Retina (tissue), 1 donor: Measurements from ENCODE around the gene DDC.

Source experiments
- DNase-seq: peaks from one replicate; pipeline ENCODE4 v3.0.0-alpha.2; 2016

Gene DDC

GRCh38 chr7:50564640-50565558 lies at the start of gene DDC:
TSS of gene DDC (minus strand) at chr7:50565405. CDS start at chr7:50544085, 21,320 bp downstream.
- DNase-seq = no peak

GRCh38 chr7:50613473-50613872 lies 48.3 kb upstream of the DDC start:
- DNase-seq = no peak

GRCh38 chr7:50612704-50613103 lies 47.5 kb upstream of the DDC start:
- no peak for DNase-seq

- no peak for DNase-seq
Measured at GRCh38 chr7:50610521-50611277, 45.5 kb upstream of the DDC start.

GRCh38 chr7:50608196-50608906 lies 43.1 kb upstream of the DDC start:
- no peak for DNase-seq

- no peak for DNase-seq
Measured at GRCh38 chr7:50607524-50608125, 42.4 kb upstream of the DDC start.

GRCh38 chr7:50605059-50605458 lies 39.9 kb upstream of the DDC start:
- no peak for DNase-seq

- DNase-seq = no peak
Measured at GRCh38 chr7:50603287-50603686, 38.1 kb upstream of the DDC start.

- DNase-seq = peak; percentile 52
Measured at GRCh38 chr7:50599385-50599784, 34.2 kb upstream of the DDC start.

- no peak for DNase-seq
Measured at GRCh38 chr7:50598460-50599343, 33.5 kb upstream of the DDC start.

GRCh38 chr7:50596484-50596883 lies 31.3 kb upstream of the DDC start:
- DNase-seq = no peak

- no peak for DNase-seq
Measured at GRCh38 chr7:50595491-50596102, 30.4 kb upstream of the DDC start.

- DNase-seq = no peak
Measured at GRCh38 chr7:50594734-50595485, 29.7 kb upstream of the DDC start.

- no peak for DNase-seq
Measured at GRCh38 chr7:50594136-50594535, 28.9 kb upstream of the DDC start.

- DNase-seq = no peak
Measured at GRCh38 chr7:50592940-50593339, 27.7 kb upstream of the DDC start.

GRCh38 chr7:50591480-50592438 lies 26.6 kb upstream of the DDC start:
- DNase-seq = peak; percentile 53

GRCh38 chr7:50591098-50591479 lies 25.9 kb upstream of the DDC start:
- no peak for DNase-seq

- no peak for DNase-seq
Measured at GRCh38 chr7:50590535-50590934, 25.3 kb upstream of the DDC start.

- no peak for DNase-seq
Measured at GRCh38 chr7:50589364-50589763, 24.2 kb upstream of the DDC start.
